ENCODE measurements around the gene USP12.

The USP12 gene

DNA sequence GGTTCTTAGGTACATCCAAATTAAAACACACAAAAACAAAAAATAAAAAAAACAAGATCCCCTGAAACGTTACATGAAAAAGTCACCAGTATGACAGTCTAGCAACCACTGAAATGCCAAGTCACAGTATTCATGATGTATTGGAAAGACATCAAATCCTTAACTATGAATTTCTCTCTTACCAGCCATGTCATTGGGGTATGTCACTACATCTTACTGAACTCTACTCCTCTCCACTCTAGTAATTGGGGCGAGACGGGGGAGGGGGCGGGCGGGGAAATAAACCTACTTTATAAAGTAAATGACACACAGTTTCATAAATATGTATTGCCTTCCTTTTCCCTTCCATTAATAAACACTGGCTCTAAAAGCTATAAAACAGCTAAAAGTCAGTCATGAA is 65.5 kb downstream of the USP12 start:
- H3K27me3 ChIP-seq (ENCODE audit: insufficient read depth, low read length), result no peaks in the 10 kb centered on the region
- H3K27ac ChIP-seq (ENCODE audit: low read depth, low read length, poor library complexity, severe bottlenecking), result no peak overlapping the region
- H3F3A ChIP-seq (ENCODE audit: insufficient read depth, low read length), result no peaks in the 10 kb centered on the region
- no peak overlapping the region for H3K9ac ChIP-seq (ENCODE audit: low read length)
- H3K4me1 ChIP-seq (ENCODE audit: insufficient read depth, low read length, severe bottlenecking), result no peaks in the 10 kb centered on the region
- H4K20me1 ChIP-seq (ENCODE audit: insufficient read depth, low read length), result no peaks in the 10 kb centered on the region
- H3K9me2 ChIP-seq (ENCODE audit: low read depth, low read length), result no peaks in the 10 kb centered on the region
- H3K79me2 ChIP-seq (ENCODE audit: insufficient read depth, low read length), result no peaks in the 10 kb centered on the region
- H3K4me2 ChIP-seq (ENCODE audit: low read length), result no peak overlapping the region
- TF ChIP-seq EZH2 (IDR thresholded peaks at IDR 0.05; ENCODE audit: borderline replicate concordance, low read length), result no peak
- TF ChIP-seq, protein P1, sequence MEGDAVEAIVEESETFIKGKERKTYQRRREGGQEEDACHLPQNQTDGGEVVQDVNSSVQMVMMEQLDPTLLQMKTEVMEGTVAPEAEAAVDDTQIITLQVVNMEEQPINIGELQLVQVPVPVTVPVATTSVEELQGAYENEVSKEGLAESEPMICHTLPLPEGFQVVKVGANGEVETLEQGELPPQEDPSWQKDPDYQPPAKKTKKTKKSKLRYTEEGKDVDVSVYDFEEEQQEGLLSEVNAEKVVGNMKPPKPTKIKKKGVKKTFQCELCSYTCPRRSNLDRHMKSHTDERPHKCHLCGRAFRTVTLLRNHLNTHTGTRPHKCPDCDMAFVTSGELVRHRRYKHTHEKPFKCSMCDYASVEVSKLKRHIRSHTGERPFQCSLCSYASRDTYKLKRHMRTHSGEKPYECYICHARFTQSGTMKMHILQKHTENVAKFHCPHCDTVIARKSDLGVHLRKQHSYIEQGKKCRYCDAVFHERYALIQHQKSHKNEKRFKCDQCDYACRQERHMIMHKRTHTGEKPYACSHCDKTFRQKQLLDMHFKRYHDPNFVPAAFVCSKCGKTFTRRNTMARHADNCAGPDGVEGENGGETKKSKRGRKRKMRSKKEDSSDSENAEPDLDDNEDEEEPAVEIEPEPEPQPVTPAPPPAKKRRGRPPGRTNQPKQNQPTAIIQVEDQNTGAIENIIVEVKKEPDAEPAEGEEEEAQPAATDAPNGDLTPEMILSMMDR (IDR thresholded peaks at IDR 0.05; ENCODE audit: low read length), result no peak
- no peaks in the 10 kb centered on the region; the same call in 1 of the 2 replicates for H3K36me3 ChIP-seq (ENCODE audit: insufficient read depth, low read length)
- H2AFZ ChIP-seq (ENCODE audit: low read length), result no peak overlapping the region
- no peaks in the 10 kb centered on the region for H3K9me3 ChIP-seq (ENCODE audit: low read length)
- H3K4me3 ChIP-seq (ENCODE audit: low read depth, low read length, poor library complexity, severe bottlenecking), result no peak overlapping the region

DNA sequence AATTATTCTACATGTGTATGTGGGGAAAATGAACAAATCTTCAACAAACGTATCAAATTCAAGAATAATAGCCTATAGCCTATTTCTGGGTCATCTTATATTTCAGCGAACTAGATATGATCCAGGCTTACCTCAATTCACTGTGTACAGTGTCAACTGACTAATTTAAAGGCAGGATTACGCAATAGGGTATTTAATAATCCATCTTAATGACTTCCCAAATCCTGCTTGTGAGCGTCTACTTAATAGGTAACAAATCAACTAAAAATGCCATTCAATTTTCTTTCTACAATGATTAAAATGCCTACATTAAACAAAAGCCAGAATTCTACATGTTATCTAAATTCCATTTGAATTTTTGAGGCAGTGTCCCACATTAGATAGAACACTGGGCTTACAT is 67.0 kb downstream of the USP12 start:
- H3K4me2 ChIP-seq (ENCODE audit: low read length), result no peak overlapping the region
- H3K4me3 ChIP-seq (ENCODE audit: low read depth, low read length, poor library complexity, severe bottlenecking), result no peak overlapping the region
- H3K27ac ChIP-seq (ENCODE audit: low read depth, low read length, poor library complexity, severe bottlenecking), result no peak overlapping the region
- H3K9me3 ChIP-seq (ENCODE audit: low read length), result no peaks in the 10 kb centered on the region
- no peak overlapping the region for H3K9ac ChIP-seq (ENCODE audit: low read length)
- no peaks in the 10 kb centered on the region for H3K4me1 ChIP-seq (ENCODE audit: insufficient read depth, low read length, severe bottlenecking)
- H3K27me3 ChIP-seq (ENCODE audit: insufficient read depth, low read length), result no peaks in the 10 kb centered on the region
- no peaks in the 10 kb centered on the region for H3K9me2 ChIP-seq (ENCODE audit: low read depth, low read length)
- no peak overlapping the region for H2AFZ ChIP-seq (ENCODE audit: low read length)
- H3K79me2 ChIP-seq (ENCODE audit: insufficient read depth, low read length), result no peaks in the 10 kb centered on the region
- H4K20me1 ChIP-seq (ENCODE audit: insufficient read depth, low read length), result no peaks in the 10 kb centered on the region
- TF ChIP-seq, protein P1 (IDR thresholded peaks at IDR 0.05; ENCODE audit: low read length), result no peak
- no peak for TF ChIP-seq EZH2 (IDR thresholded peaks at IDR 0.05; ENCODE audit: borderline replicate concordance, low read length)
- no peaks in the 10 kb centered on the region for H3F3A ChIP-seq (ENCODE audit: insufficient read depth, low read length)
- H3K36me3 ChIP-seq (ENCODE audit: insufficient read depth, low read length), result no peaks in the 10 kb centered on the region; the same call in 1 of the 2 replicates

DNA sequence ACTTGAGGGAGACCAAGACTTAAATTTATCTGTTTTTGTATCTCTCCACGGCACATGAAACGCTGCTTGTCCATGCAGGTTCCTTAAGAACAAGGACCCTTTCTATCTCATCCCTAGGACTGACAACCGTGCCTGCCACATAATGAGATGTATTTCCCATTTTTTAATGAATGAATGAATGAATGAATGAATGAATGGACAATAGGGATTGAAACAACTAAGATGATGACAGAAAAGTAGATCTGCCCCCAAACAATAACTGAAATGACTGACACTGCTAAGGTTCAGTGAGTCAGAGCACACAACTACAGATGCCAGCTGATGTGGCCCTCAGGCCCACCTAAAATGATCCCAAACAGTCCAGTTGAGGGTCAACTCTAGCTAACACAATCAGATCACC is 69.8 kb downstream of the USP12 start:
- Histone ChIP-seq H4K20me1 (ENCODE audit: insufficient read depth, low read length) (no peaks in the 10 kb centered on the region), H3K27ac (ENCODE audit: low read depth, low read length, poor library complexity, severe bottlenecking) (no peak overlapping the region), H3K36me3 (ENCODE audit: insufficient read depth, low read length) (no peaks in the 10 kb centered on the region; the same call in 1 of the 2 replicates)

More for the DNA sequence above, 69.8 kb downstream of the USP12 start:
- no peak for TF ChIP-seq EZH2 (IDR thresholded peaks at IDR 0.05; ENCODE audit: borderline replicate concordance, low read length)
- TF ChIP-seq, protein P1 (IDR thresholded peaks at IDR 0.05; ENCODE audit: low read length), result no peak
- no peaks in the 10 kb centered on the region for H3K4me1 ChIP-seq (ENCODE audit: insufficient read depth, low read length, severe bottlenecking)
- H3K9ac ChIP-seq (ENCODE audit: low read length), result no peak overlapping the region
- H3K9me2 ChIP-seq (ENCODE audit: low read depth, low read length), result no peaks in the 10 kb centered on the region
- no peaks in the 10 kb centered on the region for H3K9me3 ChIP-seq (ENCODE audit: low read length)
- H3K4me2 ChIP-seq (ENCODE audit: low read length), result no peak overlapping the region
- H3K4me3 ChIP-seq (ENCODE audit: low read depth, low read length, poor library complexity, severe bottlenecking), result no peak overlapping the region
- no peaks in the 10 kb centered on the region for H3K27me3 ChIP-seq (ENCODE audit: insufficient read depth, low read length)
- H3K79me2 ChIP-seq (ENCODE audit: insufficient read depth, low read length), result no peaks in the 10 kb centered on the region
- no peak overlapping the region for H2AFZ ChIP-seq (ENCODE audit: low read length)
- H3F3A ChIP-seq (ENCODE audit: insufficient read depth, low read length), result no peaks in the 10 kb centered on the region
